ENCODE data around the gene CD3G. TPM values are rescaled to one million over a fixed set of nuclear protein-coding genes. Genes with fewer than 3 reads are reported as not detected.
A peak's percentile ranks its signal among the peaks of the same experiment; 100 is the strongest.
"Not testable (repeated sequence)": the region's sequence is repeated elsewhere in the genome, so short reads cannot be mapped to it uniquely, and the experiment has no call there.

CD3G gene
- total and polyA plus RNA-seq, 2 donors (not counting 1 experiment from before 2014, with no cell fraction given): 0.34 to 0.76 TPM

- Histone ChIP-seq H3K79me2 (ENCODE audit: control insufficient read depth, insufficient read depth, low read length) (no peaks in the 10 kb centered on the region), H3K27me3 (replicated peaks in 1 of 4; ENCODE audit: control extremely low read depth in 1 of 4, control insufficient read depth in 3 of 4, insufficient read depth in 4 of 4, low read length in 3 of 4) (no peaks in the 10 kb centered on the region), H3K4me1 (ENCODE audit: control insufficient read depth in 2 of 2, insufficient read depth in 2 of 2, low read length in 2 of 2) (peaks cover 4 to 5% of the 10 kb centered on the region in 2 donors), H4K20me1 (ENCODE audit: control insufficient read depth, insufficient read depth, low read length, poor library complexity, severe bottlenecking) (no peaks in the 10 kb centered on the region), H3K4me3 (ENCODE audit: control extremely low read depth in 1 of 5, extremely low read depth in 1 of 5, insufficient read depth in 1 of 5, low read depth in 2 of 5, low read length in 4 of 5) (no peak overlapping the region), H2AFZ (ENCODE audit: insufficient read depth, low read depth, low read length, poor library complexity, severe bottlenecking) (peak overlapping the region; percentile 29), H3K27ac (ENCODE audit: low read length in 2 of 2) (no peak overlapping the region), H3K9ac (ENCODE audit: low read length) (no peak overlapping the region), H3K4me2 (replicated peaks; ENCODE audit: low read depth, low read length, poor library complexity, severe bottlenecking) (no peak overlapping the region), H3K36me3 (replicated peaks in 1 of 2; ENCODE audit: control extremely low read depth in 1 of 2, control insufficient read depth in 1 of 2, extremely low read depth in 1 of 2, insufficient read depth in 2 of 2, low read length in 1 of 2) (no peaks in the 10 kb centered on the region), H3K9me3 (ENCODE audit: control extremely low read depth in 1 of 3, control insufficient read depth in 2 of 3, insufficient read depth in 1 of 3, low read length in 2 of 3) (no peaks in the 10 kb centered on the region)
- no peak for DNase-seq
- Mint-ChIP-seq H3K4me3 (no peak overlapping the region), H3K27ac (no peak overlapping the region), H3K9me3 (ENCODE audit: insufficient read depth) (peaks cover 3% of the 10 kb centered on the region), H3K4me1 (peaks cover 11% of the 10 kb centered on the region), H3K27me3 (peaks cover 5% of the 10 kb centered on the region)
- no peak for ATAC-seq (ENCODE audit: low read depth)
- 59% methylated on average over 8 of the region's 8 CpGs for WGBS (ENCODE audit: insufficient coverage)
- TF ChIP-seq CTCF (IDR thresholded peaks at IDR 0.05) (no peak), EZH2 (IDR thresholded peaks at IDR 0.05; ENCODE audit: borderline replicate concordance, insufficient read depth, low read depth, low read length, poor library complexity, severe bottlenecking) (no peak)
- ChIA-PET POLR2A (no interaction called here), CTCF (interaction anchor here (1.4 kb wide), 1 partner anchor 107 kb away, joined by 4 read pairs; no protein-coding TSS in a partner anchor)
- intact Hi-C loops (cut with micrococcal nuclease): no loop called here
These were observed 38.4 kb upstream of the CD3G start for GRCh38 chr11:118305726-118306125.

- ATAC-seq (ENCODE audit: low read depth) (no peak), DNase-seq (no peak)
- Histone ChIP-seq H3K36me3 (replicated peaks in 1 of 2; ENCODE audit: control extremely low read depth in 1 of 2, control insufficient read depth in 1 of 2, extremely low read depth in 1 of 2, insufficient read depth in 2 of 2, low read length in 1 of 2) (no peaks in the 10 kb centered on the region), H3K27me3 (replicated peaks in 1 of 4; ENCODE audit: control extremely low read depth in 1 of 4, control insufficient read depth in 3 of 4, insufficient read depth in 4 of 4, low read length in 3 of 4) (no peaks in the 10 kb centered on the region), H3K27ac (ENCODE audit: low read length in 2 of 2) (no peak overlapping the region), H3K9me3 (ENCODE audit: control extremely low read depth in 1 of 3, control insufficient read depth in 2 of 3, insufficient read depth in 1 of 3, low read length in 2 of 3) (no peaks in the 10 kb centered on the region), H3K4me2 (replicated peaks; ENCODE audit: low read depth, low read length, poor library complexity, severe bottlenecking) (no peak overlapping the region), H2AFZ (ENCODE audit: insufficient read depth, low read depth, low read length, poor library complexity, severe bottlenecking) (no peak overlapping the region), H3K4me3 (ENCODE audit: control extremely low read depth in 1 of 5, extremely low read depth in 1 of 5, insufficient read depth in 1 of 5, low read depth in 2 of 5, low read length in 4 of 5) (no peak overlapping the region), H3K4me1 (ENCODE audit: control insufficient read depth in 2 of 2, insufficient read depth in 2 of 2, low read length in 2 of 2) (peaks cover 4 to 5% of the 10 kb centered on the region in 2 donors), H4K20me1 (ENCODE audit: control insufficient read depth, insufficient read depth, low read length, poor library complexity, severe bottlenecking) (no peaks in the 10 kb centered on the region), H3K9ac (ENCODE audit: low read length) (no peak overlapping the region), H3K79me2 (ENCODE audit: control insufficient read depth, insufficient read depth, low read length) (no peaks in the 10 kb centered on the region)
- Mint-ChIP-seq H3K4me1 (peaks cover 11% of the 10 kb centered on the region), H3K9me3 (ENCODE audit: insufficient read depth) (peaks cover 3% of the 10 kb centered on the region), H3K27me3 (peaks cover 5% of the 10 kb centered on the region), H3K4me3 (no peak overlapping the region), H3K27ac (no peak overlapping the region)
- CTCF ChIA-PET: interaction anchor here (2.5 kb wide), 1 partner anchor 11 kb away, joined by 9 read pairs; no protein-coding TSS in a partner anchor
- no peak for TF ChIP-seq EZH2 (IDR thresholded peaks at IDR 0.05; ENCODE audit: borderline replicate concordance, insufficient read depth, low read depth, low read length, poor library complexity, severe bottlenecking)
- TF ChIP-seq CTCF (IDR thresholded peaks at IDR 0.05): no peak
- POLR2A ChIA-PET: no interaction called here
- WGBS (ENCODE audit: insufficient coverage): 100% methylated on average over 1 of the region's 2 CpGs
- intact Hi-C loops (cut with micrococcal nuclease): no loop called here
These were observed 37.6 kb upstream of the CD3G start for GRCh38 chr11:118306556-118306955.

- H3K9ac ChIP-seq (ENCODE audit: low read length); H3K27me3 Mint-ChIP-seq; DNase-seq; H3K9me3 Mint-ChIP-seq (ENCODE audit: insufficient read depth); H4K20me1 ChIP-seq (ENCODE audit: control insufficient read depth, insufficient read depth, low read length, poor library complexity, severe bottlenecking); H3K4me2 ChIP-seq (replicated peaks; ENCODE audit: low read depth, low read length, poor library complexity, severe bottlenecking); H3K27ac Mint-ChIP-seq; H3K27ac ChIP-seq (ENCODE audit: low read length in 2 of 2); H2AFZ ChIP-seq (ENCODE audit: insufficient read depth, low read depth, low read length, poor library complexity, severe bottlenecking); intact Hi-C loops (cut with micrococcal nuclease); POLR2A ChIA-PET; H3K27me3 ChIP-seq (replicated peaks in 1 of 4; ENCODE audit: control extremely low read depth in 1 of 4, control insufficient read depth in 3 of 4, insufficient read depth in 4 of 4, low read length in 3 of 4); H3K79me2 ChIP-seq (ENCODE audit: control insufficient read depth, insufficient read depth, low read length); H3K4me3 ChIP-seq (ENCODE audit: control extremely low read depth in 1 of 5, extremely low read depth in 1 of 5, insufficient read depth in 1 of 5, low read depth in 2 of 5, low read length in 4 of 5); H3K36me3 ChIP-seq (replicated peaks in 1 of 2; ENCODE audit: control extremely low read depth in 1 of 2, control insufficient read depth in 1 of 2, extremely low read depth in 1 of 2, insufficient read depth in 2 of 2, low read length in 1 of 2); H3K4me3 Mint-ChIP-seq; H3K9me3 ChIP-seq (ENCODE audit: control extremely low read depth in 1 of 3, control insufficient read depth in 2 of 3, insufficient read depth in 1 of 3, low read length in 2 of 3); ATAC-seq (ENCODE audit: low read depth): not testable (repeated sequence)
- CTCF ChIA-PET: interaction anchor here (1.1 to 2.5 kb wide), 3 partner anchors 13 to 110 kb away, joined by 3 to 9 read pairs (median 5); no protein-coding TSS in a partner anchor
- peaks cover 12 to 22% of the 10 kb centered on the region in 2 donors for H3K4me1 ChIP-seq (ENCODE audit: control insufficient read depth in 2 of 2, insufficient read depth in 2 of 2, low read length in 2 of 2)
- peaks cover 26% of the 10 kb centered on the region for H3K4me1 Mint-ChIP-seq
- no CpG with 5 or more reads among the region's 5 CpGs for WGBS (ENCODE audit: insufficient coverage)
These were observed 35.1 kb upstream of the CD3G start for GRCh38 chr11:118308995-118309528.

All from B cell (primary cell).